NT2/D1 (cell line): ENCODE results near the gene PRKG1.

Experiments used
- SUZ12 ChIP-seq: IDR thresholded peaks from 2 replicates; pipeline ENCODE4 v1.6.1; 2011; ENCODE audit not compliant: insufficient read length, insufficient read depth; ENCODE audit errors: extremely low read depth
- YY1 ChIP-seq: IDR thresholded peaks from 2 replicates; pipeline ENCODE4 v1.6.1; 2011; ENCODE audit not compliant: insufficient read length, insufficient read depth
- ZNF274 ChIP-seq: IDR thresholded peaks from 2 replicates; pipeline ENCODE4 v1.6.1; 2011; ENCODE audit warnings: mild to moderate bottlenecking, low read depth, low read length

- TF ChIP-seq SUZ12 (no peak), ZNF274 (no peak), YY1 (no peak)
Observed at GRCh38 chr10:52074505-52075026, 1000.3 kb downstream of the PRKG1 start.
